Upper lobe of left lung (tissue), 6 donors: ENCODE data around the gene TJP3. TPM values are rescaled to one million over a fixed set of nuclear protein-coding genes. Genes with fewer than 3 reads are reported as not detected.

Experiments used
- ATAC-seq, 2 donors: fragments of 200-7000 bp; cut with Tn5 transposase; one replicate each; pipeline ENCODE4 v1.9.1; 2022; ENCODE audit warnings: mild to moderate bottlenecking in 2 of 2, moderate library complexity in 2 of 2; ENCODE audit not compliant: low FRiP score in 2 of 2
- DNase-seq, 2 donors: peaks; one replicate each; pipeline ENCODE4 v3.0.0-alpha.2; 2019 to 2020
- H3K27ac ChIP-seq, 4 donors: fragments of 200-600 bp; sonication (generic); one replicate each; pipeline ENCODE4 v1.5.1; 2016 to 2019
- H3K27me3 ChIP-seq, 4 donors: fragments of 200-600 bp; sonication (generic); one replicate each; pipeline ENCODE4 v1.5.1; 2017 to 2019
- H3K36me3 ChIP-seq, 4 donors: fragments of 200-600 bp; sonication (generic); one replicate each; pipeline ENCODE4 v1.5.1; 2016 to 2019
- H3K4me1 ChIP-seq, 4 donors: fragments of 200-600 bp; sonication (generic); one replicate each; pipeline ENCODE4 v1.5.1; 2018 to 2019
- H3K4me3 ChIP-seq, 4 donors: fragments of 200-600 bp; sonication (generic); one replicate each; pipeline ENCODE4 v1.5.1; 2017 to 2019; ENCODE audit warnings: mild to moderate bottlenecking in 2 of 4, moderate library complexity in 1 of 4
- H3K9me3 ChIP-seq, 4 donors: fragments of 200-600 bp; sonication (generic); one replicate each; pipeline ENCODE4 v1.5.1; 2018 to 2019
- CTCF ChIP-seq, 6 experiments: fragments of 450-650 bp in 4 of 6; fragments of 200-600 bp in 2 of 6; sonication (generic) in 2 of 6; IDR thresholded peaks; one replicate each; pipeline ENCODE4 v1.5.1; 2016 to 2019; ENCODE audit warnings: antibody characterized with exemption in 6 of 6
- EP300 ChIP-seq, 4 donors: sonication (generic); formaldehyde crosslinking; IDR thresholded peaks; one replicate each; pipeline ENCODE4 v1.5.1; 2017; ENCODE audit warnings: antibody characterized with exemption in 4 of 4, control low read depth in 2 of 4
- POLR2A ChIP-seq, 4 donors: fragments of 450-650 bp; IDR thresholded peaks; one replicate each; pipeline ENCODE4 v1.5.1; 2016 to 2017; ENCODE audit warnings: antibody characterized with exemption in 4 of 4, mild to moderate bottlenecking in 2 of 4
- POLR2AphosphoS5 ChIP-seq, 2 donors: sonication (generic); formaldehyde crosslinking; IDR thresholded peaks; one replicate each; pipeline ENCODE4 v1.5.1; 2017; ENCODE audit warnings: antibody characterized with exemption in 2 of 2
- WGBS, 2 donors: methylation state at CpG; one replicate each; pipeline ENCODE4 v1.1.5; 2017 to 2018; 5-methylcytosine and 5-hydroxymethylcytosine counted together
- total RNA-seq, 6 donors: library from RNA; depleted of rRNA in 4 of 6; stranded (reverse); fragments of >200 nt in 4 of 6; gene quantifications; one replicate each; pipeline versions ENCODE4 v1.1.0 to v1.2.1, GENCODE V29; 2016 to 2021
- donor health status: DM: no; HTN: no; CAD: no; lungs with moderate emphysema.
- donor health status: DM: no; HTN: yes; CAD: no; lungs with severe emphysema.

The TJP3 gene
- total RNA-seq, 6 donors from 2014 or later: 27.2 to 94.3 (median 55.5) TPM

- Histone ChIP-seq H3K27me3 (no peaks in the 10 kb centered on the region), H3K4me1 (peaks cover 24 to 49% (median 26%) of the 10 kb centered on the region in 4 donors), H3K27ac (no peak overlapping the region), H3K9me3 (no peaks in the 10 kb centered on the region), H3K4me3 (no peak overlapping the region), H3K36me3 (peaks cover 0 to 4% (median 0%) of the 10 kb centered on the region in 4 donors)
- DNase-seq (no peak), ATAC-seq (no peak)
- no peak for TF ChIP-seq EP300 (IDR thresholded peaks at IDR 0.05)
- no peak for TF ChIP-seq POLR2A (IDR thresholded peaks at IDR 0.05)
- no peak for TF ChIP-seq POLR2AphosphoS5 (IDR thresholded peaks at IDR 0.05)
- 86 to 92% methylated on average over 13 of the region's 13 CpGs for WGBS, 2 donors
Measured at GRCh38 chr19:3674784-3675543, 33.2 kb upstream of the TJP3 start.

GRCh38 chr19:3678188-3678587 lies 30.0 kb upstream of the TJP3 start:
- no peaks in the 10 kb centered on the region for H3K27me3 ChIP-seq
- H3K4me1 ChIP-seq: peaks cover 0 to 18% (median 0%) of the 10 kb centered on the region in 4 donors
- DNase-seq: no peak
- TF ChIP-seq POLR2AphosphoS5 (IDR thresholded peaks at IDR 0.05) (no peak), POLR2A (IDR thresholded peaks at IDR 0.05) (no peak), EP300 (IDR thresholded peaks at IDR 0.05) (no peak), CTCF (IDR thresholded peaks at IDR 0.05) (no peak)
- no peak overlapping the region for H3K27ac ChIP-seq
- H3K4me3 ChIP-seq: no peak overlapping the region
- H3K9me3 ChIP-seq: no peaks in the 10 kb centered on the region
- 97 to 98% methylated on average over 3 of the region's 3 CpGs for WGBS, 2 donors
- H3K36me3 ChIP-seq: peaks cover 0 to 8% (median 4%) of the 10 kb centered on the region in 4 donors
- ATAC-seq: no peak

- Histone ChIP-seq H3K27ac (no peak overlapping the region), H3K36me3 (peaks cover 0 to 12% (median 6%) of the 10 kb centered on the region in 4 donors), H3K9me3 (peaks cover 0 to 2% (median under 1%) of the 10 kb centered on the region in 4 donors), H3K4me3 (no peak overlapping the region), H3K27me3 (no peaks in the 10 kb centered on the region), H3K4me1 (peaks cover 0 to 21% (median 0%) of the 10 kb centered on the region in 4 donors)
- ATAC-seq (no peak), DNase-seq (no peak)
- TF ChIP-seq POLR2AphosphoS5 (IDR thresholded peaks at IDR 0.05) (no peak), EP300 (IDR thresholded peaks at IDR 0.05) (no peak), CTCF (IDR thresholded peaks at IDR 0.05) (no peak), POLR2A (IDR thresholded peaks at IDR 0.05) (no peak)
- 90 to 92% methylated on average over 12 of the region's 12 CpGs for WGBS, 2 donors
Measured at GRCh38 chr19:3679138-3679537, 29.0 kb upstream of the TJP3 start.

- no peak overlapping the region for H3K4me3 ChIP-seq
- TF ChIP-seq EP300 (IDR thresholded peaks at IDR 0.05): no peak
- TF ChIP-seq POLR2AphosphoS5 (IDR thresholded peaks at IDR 0.05): no peak
- no peak for TF ChIP-seq CTCF (IDR thresholded peaks at IDR 0.05)
- TF ChIP-seq POLR2A (IDR thresholded peaks at IDR 0.05): no peak
- 91 to 96% methylated on average over 13 of the region's 13 CpGs for WGBS, 2 donors
- ATAC-seq (no peak), DNase-seq (no peak)
- no peak overlapping the region for H3K27ac ChIP-seq
- peaks cover 0 to 16% (median 11%) of the 10 kb centered on the region in 4 donors for H3K36me3 ChIP-seq
- peaks cover 0 to 21% (median 0%) of the 10 kb centered on the region in 4 donors for H3K4me1 ChIP-seq
- no peaks in the 10 kb centered on the region for H3K27me3 ChIP-seq
- H3K9me3 ChIP-seq: peaks cover 0 to 6% (median 3%) of the 10 kb centered on the region in 4 donors
Measured at GRCh38 chr19:3679581-3679980, 28.6 kb upstream of the TJP3 start.

GRCh38 chr19:3680939-3681338 lies 27.2 kb upstream of the TJP3 start:
- H3K9me3 ChIP-seq: peaks cover 0 to 9% (median 4%) of the 10 kb centered on the region in 4 donors
- H3K27me3 ChIP-seq: no peaks in the 10 kb centered on the region
- WGBS, 2 donors: 94 to 95% methylated on average over 12 of the region's 12 CpGs
- no peak for TF ChIP-seq POLR2A (IDR thresholded peaks at IDR 0.05)
- no peak for TF ChIP-seq CTCF (IDR thresholded peaks at IDR 0.05)
- TF ChIP-seq EP300 (IDR thresholded peaks at IDR 0.05): no peak
- TF ChIP-seq POLR2AphosphoS5 (IDR thresholded peaks at IDR 0.05): no peak
- DNase-seq: no peak
- H3K36me3 ChIP-seq: peaks cover 0 to 19% (median 13%) of the 10 kb centered on the region in 4 donors
- H3K4me1 ChIP-seq: peaks cover 0 to 12% (median 0%) of the 10 kb centered on the region in 4 donors
- H3K4me3 ChIP-seq: no peak overlapping the region
- no peak overlapping the region for H3K27ac ChIP-seq
- ATAC-seq: no peak
